NCI-H2196 treated with DMSO at 0.1 percent for 48 hours (cell line): ENCODE data around the gene CSAG3.
"Not testable (repeated sequence)": the region's sequence is repeated elsewhere in the genome, so short reads cannot be mapped to it uniquely, and the experiment has no call there.

Experiments used
- DNase-seq: peaks from one replicate; lab custom pipeline; 2025; ENCODE audit not compliant: unreplicated experiment; lab: John Stamatoyannopoulos, UW

The CSAG3 gene

DNA sequence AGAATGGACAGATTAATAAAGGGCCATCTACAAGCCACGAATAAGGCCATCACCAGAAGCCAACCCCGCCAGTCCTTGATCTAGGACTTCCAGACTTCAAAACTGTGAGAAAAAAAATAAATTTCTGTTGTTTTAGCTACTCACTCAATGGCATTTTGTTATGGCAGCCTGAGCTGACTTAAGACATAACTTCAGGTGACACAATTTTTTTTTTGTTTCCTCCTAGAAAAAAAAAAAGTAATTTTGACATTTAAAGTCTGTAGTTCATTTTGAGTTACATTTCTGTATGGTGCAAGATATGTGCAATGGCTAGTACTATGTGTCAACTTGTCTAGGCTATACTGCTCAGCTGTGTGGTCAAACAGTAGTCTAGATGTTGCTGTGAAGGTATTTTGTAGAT is at the start of gene CSAG3:
TSS of gene CSAG3 (plus strand) at position 301 of the 400 bp plus-strand sequence.
- DNase-seq: not testable (repeated sequence)

DNA sequence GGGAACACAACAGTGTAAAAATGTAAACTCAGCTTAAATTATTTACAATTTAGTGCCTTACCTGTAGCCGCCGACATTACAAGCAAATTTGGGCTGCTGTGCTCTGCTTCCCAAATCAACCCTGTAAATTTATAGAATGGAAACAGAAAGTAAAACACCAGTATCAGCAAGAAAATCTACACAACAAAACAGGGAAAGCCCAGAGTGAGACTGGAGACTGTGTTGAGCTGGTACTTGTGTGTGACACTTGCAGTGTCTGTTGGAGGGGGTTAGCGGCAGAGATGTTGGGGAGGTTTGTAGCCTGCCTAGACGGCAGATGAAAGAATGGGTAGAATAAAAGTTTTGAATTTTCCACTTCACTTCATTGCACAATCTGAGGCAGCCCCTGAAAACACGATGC is 45.8 kb upstream of the CSAG3 start:
- not testable (repeated sequence) for DNase-seq

DNA sequence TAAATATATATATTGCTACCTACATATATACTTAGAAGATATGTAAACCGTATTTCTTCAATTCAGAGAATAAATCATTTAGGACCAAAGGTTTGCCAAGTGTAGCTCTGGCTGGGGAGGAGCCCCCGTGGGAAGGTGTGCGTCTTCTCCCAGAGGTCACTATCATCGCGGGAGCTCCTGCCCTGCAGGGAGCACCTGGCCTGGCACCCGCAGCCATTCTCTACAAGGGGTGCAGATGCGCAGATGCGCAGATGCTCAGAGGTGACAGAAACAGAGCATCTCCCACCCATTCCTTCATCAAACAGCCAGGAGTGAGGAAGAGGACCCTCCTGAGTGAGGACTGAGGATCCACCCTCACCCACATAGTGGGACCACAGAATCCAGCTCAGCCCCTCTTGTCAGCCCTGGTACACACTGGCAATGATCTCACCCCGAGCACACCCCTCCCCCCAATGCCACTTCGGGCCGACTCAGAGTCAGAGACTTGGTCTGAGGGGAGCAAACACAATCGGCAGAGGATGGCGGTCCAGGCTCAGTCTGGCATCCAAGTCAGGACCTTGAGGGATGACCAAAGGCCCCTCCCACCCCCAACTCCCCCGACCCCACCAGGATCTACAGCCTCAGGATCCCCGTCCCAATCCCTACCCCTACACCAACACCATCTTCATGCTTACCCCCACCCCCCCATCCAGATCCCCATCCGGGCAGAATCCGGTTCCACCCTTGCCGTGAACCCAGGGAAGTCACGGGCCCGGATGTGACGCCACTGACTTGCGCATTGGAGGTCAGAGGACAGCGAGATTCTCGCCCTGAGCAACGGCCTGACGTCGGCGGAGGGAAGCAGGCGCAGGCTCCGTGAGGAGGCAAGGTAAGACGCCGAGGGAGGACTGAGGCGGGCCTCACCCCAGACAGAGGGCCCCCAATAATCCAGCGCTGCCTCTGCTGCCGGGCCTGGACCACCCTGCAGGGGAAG is 44.9 kb upstream of the CSAG3 start, which contains the start of gene MAGEA2B:
TSS of gene MAGEA2B (plus strand) at position 814 of the 973 bp plus-strand sequence. CDS start 2,479 bp downstream, outside the sequence.
- DNase-seq: not testable (repeated sequence)

DNA sequence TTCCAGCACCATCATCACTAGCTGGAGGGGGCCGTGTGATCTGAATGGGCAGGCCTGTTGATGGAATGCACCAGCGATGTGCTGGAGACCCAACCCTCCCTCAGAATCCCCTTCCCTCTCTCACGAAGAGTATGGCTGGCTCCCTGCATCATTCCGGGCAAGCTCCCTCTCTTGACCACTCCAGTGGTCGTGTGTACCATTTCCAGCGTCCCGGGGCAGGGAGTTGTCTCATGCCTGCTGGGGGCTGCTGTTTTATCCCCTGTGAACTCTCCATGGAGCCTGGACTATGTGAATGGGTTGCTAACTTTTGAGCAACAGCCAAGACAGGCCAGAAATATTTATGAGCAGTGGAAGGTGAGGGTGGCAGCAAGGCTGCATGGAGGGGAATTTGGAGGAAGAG is 33.6 kb upstream of the CSAG3 start:
- no peak for DNase-seq

DNA sequence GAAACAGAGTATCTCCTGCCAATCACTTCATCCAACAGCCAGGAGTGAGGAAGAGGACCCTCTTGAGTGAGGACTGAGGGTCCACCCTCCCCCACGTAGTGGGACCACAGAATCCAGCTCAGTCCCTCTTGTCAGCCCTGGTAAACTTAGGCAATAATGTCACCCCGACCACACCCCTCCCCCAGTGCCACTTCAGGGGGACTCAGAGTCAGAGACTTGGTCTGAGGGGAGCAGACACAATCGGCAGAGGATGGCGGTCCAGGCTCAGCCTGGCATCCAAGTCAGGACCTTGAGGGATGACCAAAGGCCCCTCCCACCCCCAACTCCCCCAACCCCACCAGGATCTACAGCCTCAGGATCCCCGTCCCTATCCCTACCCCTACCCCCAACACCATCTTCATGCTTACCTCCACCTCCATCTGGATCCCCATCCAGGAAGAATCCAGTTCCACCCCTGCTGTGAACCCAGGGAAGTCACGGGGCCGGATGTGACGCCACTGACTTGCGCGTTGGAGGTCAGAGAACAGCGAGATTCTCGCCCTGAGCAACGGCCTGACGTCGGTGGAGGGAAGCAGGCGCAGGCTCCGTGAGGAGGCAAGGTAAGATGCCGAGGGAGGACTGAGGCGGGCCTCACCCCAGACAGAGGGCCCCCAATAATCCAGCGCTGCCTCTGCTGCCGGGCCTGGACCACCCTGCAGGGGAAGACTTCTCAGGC is 25.6 kb upstream of the CSAG3 start, which contains the start of the genes CSAG1 and MAGEA12:
TSS of gene CSAG1 (minus strand) at position 461 of the 715 bp plus-strand sequence. CDS start 1,261 bp downstream, outside the sequence.
TSS of gene MAGEA12 (plus strand) at position 497 of the 715 bp plus-strand sequence. CDS start 2,405 bp downstream, outside the sequence.
- DNase-seq: no peak

DNA sequence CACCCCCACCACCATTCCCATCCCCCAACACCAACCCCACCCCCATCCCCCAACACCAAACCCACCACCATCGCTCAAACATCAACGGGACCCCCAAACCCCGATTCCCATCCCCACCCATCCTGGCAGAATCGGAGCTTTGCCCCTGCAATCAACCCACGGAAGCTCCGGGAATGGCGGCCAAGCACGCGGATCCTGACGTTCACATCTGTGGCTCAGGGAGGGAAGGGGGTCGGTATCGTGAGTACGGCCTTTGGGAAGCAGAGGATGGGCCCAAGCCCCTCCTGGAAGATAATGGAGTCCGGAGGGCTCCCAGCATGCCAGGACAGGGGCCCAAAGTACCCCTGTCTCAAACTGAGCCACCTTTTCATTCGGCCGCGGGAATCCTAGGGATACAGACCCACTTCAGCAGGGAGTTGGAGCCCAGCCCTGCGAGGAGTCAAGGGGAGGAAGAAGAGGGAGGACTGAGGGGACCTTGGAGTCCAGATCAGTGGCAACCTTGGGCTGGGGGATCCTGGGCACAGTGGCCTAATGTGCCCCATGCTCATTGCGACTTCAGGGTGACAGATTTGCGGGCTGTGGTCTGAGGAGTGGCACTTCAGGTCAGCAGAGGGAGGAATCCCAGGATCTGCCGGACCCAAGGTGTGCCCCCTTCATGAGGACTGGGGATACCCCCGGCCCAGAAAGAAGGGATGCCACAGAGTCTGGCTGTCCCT is 24.7 kb upstream of the CSAG3 start:
- DNase-seq: not testable (repeated sequence)

DNA sequence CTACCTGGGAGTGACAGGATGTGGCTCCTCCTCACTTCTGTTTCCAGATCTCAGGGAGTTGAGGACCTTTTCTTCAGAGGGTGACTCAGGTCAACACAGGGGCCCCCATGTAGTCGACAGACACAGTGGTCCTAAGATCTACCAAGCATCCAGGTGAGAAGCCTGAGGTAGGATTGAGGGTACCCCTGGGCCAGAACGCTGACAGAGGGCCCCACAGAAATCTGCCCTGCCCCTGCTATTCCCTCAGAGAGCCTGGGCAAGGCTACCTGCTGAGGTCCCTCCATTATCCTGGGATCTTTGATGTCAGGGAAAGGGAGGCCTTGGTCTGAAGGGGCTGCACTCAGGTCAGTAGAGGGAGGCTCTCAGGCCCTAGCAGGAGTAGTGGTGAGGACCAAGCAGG is 23.9 kb upstream of the CSAG3 start:
- no peak for DNase-seq

DNA sequence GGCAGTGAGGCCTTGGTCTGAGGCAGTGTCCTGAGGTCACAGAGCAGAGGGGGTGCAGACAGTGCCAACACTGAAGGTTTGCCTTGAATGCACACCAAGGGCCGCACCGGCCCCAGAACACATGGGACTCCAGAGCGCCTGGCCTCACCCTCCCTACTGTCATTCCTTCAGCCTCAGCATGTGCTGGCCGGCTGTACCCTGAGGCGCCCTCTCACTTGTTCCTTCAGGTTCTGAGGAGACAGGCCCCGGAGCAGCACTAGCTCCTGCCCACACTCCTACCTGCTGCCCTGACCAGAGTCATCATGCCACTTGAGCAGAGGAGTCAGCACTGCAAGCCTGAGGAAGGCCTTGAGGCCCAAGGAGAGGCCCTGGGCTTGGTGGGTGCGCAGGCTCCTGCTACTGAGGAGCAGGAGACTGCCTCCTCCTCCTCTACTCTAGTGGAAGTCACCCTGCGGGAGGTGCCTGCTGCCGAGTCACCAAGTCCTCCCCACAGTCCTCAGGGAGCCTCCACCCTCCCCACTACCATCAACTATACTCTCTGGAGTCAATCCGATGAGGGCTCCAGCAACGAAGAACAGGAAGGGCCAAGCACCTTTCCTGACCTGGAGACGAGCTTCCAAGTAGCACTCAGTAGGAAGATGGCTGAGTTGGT is 23.0 kb upstream of the CSAG3 start:
- DNase-seq: no peak

DNA sequence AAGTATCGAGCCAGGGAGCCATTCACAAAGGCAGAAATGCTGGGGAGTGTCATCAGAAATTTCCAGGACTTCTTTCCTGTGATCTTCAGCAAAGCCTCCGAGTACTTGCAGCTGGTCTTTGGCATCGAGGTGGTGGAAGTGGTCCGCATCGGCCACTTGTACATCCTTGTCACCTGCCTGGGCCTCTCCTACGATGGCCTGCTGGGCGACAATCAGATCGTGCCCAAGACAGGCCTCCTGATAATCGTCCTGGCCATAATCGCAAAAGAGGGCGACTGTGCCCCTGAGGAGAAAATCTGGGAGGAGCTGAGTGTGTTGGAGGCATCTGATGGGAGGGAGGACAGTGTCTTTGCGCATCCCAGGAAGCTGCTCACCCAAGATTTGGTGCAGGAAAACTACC is 22.5 kb upstream of the CSAG3 start:
- not testable (repeated sequence) for DNase-seq

DNA sequence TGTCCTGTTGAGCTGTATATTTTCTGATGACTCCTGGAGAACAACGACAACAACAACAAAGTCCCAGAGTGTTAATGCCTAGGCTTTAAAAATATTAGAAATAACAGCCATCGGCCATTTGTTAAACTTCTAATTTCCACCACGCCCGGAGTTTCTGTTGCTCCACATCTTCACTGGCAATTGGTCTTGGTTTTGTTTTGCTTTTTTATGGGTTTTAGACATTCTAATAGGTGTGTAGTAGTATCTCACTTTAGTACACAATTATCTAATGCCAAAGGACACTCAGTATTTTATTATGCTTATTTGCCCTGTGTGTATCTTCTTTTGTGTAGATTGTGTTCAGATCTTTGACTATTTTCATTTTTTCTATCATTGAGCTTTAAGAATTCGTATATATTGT is 20.5 kb upstream of the CSAG3 start:
- no peak for DNase-seq

DNA sequence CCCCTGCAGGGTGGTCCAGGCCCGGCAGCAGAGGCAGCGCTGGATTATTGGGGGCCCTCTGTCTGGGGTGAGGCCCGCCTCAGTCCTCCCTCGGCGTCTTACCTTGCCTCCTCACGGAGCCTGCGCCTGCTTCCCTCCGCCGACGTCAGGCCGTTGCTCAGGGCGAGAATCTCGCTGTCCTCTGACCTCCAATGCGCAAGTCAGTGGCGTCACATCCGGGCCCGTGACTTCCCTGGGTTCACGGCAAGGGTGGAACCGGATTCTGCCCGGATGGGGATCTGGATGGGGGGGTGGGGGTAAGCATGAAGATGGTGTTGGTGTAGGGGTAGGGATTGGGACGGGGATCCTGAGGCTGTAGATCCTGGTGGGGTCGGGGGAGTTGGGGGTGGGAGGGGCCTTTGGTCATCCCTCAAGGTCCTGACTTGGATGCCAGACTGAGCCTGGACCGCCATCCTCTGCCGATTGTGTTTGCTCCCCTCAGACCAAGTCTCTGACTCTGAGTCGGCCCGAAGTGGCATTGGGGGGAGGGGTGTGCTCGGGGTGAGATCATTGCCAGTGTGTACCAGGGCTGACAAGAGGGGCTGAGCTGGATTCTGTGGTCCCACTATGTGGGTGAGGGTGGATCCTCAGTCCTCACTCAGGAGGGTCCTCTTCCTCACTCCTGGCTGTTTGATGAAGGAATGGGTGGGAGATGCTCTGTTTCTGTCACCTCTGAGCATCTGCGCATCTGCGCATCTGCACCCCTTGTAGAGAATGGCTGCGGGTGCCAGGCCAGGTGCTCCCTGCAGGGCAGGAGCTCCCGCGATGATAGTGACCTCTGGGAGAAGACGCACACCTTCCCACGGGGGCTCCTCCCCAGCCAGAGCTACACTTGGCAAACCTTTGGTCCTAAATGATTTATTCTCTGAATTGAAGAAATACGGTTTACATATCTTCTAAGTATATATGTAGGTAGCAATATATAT is 5.0 kb upstream of the CSAG3 start, which contains the start of gene MAGEA2:
TSS of gene MAGEA2 (minus strand) at position 157 of the 965 bp plus-strand sequence. CDS start 2,479 bp downstream, outside the sequence.
- DNase-seq: not testable (repeated sequence)

DNA sequence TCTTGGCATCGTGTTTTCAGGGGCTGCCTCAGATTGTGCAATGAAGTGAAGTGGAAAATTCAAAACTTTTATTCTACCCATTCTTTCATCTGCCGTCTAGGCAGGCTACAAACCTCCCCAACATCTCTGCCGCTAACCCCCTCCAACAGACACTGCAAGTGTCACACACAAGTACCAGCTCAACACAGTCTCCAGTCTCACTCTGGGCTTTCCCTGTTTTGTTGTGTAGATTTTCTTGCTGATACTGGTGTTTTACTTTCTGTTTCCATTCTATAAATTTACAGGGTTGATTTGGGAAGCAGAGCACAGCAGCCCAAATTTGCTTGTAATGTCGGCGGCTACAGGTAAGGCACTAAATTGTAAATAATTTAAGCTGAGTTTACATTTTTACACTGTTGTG is 4.1 kb upstream of the CSAG3 start:
- not testable (repeated sequence) for DNase-seq

DNA sequence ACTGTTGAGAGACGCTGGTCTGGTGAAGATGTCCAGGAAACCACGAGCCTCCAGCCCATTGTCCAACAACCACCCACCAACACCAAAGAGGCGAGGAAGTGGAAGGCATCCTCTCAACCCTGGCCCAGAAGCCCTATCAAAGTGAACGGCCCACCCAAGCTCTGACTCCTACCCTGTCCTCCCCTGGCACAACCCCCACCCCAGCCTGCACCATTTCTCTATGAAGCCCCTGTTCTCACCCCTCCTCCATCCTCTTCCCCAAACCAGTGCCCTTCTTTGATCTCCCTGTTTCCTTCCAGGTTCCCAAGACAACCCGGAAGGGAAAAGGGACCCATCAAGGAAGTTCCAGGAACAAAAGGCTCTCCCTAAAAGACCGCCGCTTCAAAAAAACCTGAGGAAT is 526 bp downstream of the CSAG3 start:
- not testable (repeated sequence) for DNase-seq

DNA sequence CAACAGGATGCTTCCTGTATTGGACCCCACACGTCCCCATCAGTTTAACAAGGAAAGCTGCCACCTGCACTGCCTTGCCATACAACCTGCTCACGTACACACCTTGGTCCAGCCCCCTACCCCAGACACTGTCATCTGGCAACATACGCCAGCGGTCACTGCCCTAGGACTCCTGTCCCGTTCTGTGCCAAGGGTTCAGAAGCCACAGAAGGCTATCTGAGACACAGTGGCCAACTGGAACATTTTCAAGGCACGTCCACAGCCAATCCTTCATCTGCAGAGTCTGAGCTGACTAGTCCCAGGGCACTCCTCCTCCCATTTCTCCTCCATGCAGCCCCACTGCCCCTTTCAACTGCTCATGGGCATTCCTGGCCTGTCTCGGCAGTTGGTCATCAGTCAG is 2.6 kb downstream of the CSAG3 start:
- DNase-seq: not testable (repeated sequence)

DNA sequence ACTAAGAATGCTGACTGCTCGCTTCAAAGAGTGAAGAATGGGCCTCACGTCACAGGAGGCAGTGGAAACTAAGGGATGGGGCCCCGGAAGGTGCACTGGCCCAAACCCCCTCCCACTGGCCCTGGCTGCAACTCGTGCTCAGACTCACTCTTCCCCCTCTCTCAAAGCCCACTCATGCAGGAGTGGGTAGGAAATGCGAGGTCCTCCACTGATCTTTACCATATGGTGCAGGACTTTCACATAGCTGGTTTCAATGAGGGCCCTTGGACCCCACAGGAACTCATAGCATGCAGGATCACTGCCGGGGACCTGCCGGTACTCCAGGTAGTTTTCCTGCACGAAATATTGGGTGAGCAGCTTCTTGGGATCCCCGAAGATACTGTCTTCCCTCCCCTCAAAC is 7.5 kb downstream of the CSAG3 start:
- DNase-seq: not testable (repeated sequence)

DNA sequence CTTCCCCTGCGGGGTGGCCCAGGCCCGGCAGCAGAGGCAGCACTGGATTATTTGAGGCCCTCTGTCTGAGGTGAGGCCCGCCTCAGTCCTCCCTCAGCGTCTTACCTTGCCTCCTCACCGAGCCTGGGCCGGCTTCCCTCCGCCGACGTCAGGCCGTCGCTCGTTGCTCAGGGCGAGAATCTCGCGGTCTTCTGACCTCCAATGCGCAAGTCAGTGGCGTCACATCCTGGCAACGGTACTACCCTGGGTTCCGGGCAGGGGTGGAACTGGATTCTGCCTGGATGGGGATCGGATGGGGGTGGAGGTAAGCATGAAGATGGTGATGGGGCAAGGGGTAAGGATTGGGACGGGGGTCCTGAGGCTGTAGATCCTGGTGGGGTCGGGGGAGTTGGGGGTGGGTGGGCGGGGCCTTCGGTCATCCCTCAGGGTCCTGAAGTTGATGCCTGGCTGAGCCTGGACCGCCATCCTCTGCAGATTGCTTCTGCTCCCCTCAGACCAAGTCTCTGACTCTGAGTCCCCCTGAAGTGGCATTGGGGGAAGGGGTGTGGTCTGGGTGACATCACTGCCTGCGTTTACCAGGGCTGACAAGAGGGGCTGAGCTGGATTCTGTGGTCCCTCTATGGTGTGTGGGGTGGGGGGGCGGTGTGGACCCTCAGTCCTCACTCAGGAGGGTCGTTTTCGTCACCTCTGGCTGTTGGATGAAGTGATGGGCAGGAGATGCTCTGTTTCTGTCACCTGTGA is 10.7 kb downstream of the CSAG3 start, which contains the start of gene MAGEA6:
TSS of gene MAGEA6 (minus strand) at position 141 of the 741 bp plus-strand sequence. CDS start 2,039 bp downstream, outside the sequence.
- DNase-seq: not testable (repeated sequence)

DNA sequence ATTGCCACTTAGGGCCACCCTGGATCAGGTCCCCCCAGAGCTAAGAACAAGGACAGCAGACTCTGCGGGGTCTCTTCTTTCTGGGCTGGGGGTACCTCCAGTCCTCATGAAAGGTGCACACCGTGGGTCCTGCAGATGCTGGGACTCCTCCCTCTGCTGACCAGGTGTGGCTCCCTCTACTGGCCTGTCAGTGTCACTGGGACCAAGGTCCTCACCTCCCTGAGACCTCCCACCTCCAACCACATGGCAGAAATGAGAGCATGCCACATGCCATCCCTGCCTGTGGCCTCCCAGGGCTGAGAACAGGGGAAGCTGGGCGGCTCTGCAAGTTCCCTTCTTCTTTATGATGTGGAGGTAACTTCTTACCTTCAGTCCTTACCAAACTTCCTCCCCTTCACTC is 28.0 kb downstream of the CSAG3 start:
- DNase-seq: not testable (repeated sequence)

DNA sequence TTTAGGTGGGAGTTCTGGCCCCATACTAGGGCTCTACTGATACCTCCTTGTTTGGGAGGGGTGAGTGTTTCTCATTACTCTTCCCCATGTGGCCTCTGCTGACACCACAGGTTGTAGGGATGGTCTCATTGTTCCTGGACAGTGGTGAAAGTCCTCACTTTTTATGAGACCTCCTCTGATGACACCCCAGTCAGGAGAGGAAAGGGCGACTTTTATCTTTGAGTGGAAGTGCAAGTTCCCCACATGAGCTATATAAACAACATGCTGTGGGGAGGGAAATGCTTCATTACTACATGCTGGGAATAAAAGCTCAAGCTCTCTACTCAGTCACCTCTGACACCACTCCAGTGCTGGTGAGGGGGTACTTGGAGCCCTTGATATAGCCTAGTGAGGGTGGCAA is 39.9 kb downstream of the CSAG3 start:
- no peak for DNase-seq
